VCaP (cell line): ENCODE measurements around the gene SP8.
"Not testable (repeated sequence)": the region's sequence is repeated elsewhere in the genome, so short reads cannot be mapped to it uniquely, and the experiment has no call there.

Experiments
- H3K27ac ChIP-seq: fragments of 450-650 bp; 2 replicates; pipeline ENCODE4 v1.5.1; 2017
- CTCF ChIP-seq: fragments of 450-650 bp; conservative IDR thresholded peaks from 2 replicates; pipeline ENCODE4 v1.5.1; 2017; ENCODE audit warnings: mild to moderate bottlenecking, moderate library complexity

SP8 gene

DNA sequence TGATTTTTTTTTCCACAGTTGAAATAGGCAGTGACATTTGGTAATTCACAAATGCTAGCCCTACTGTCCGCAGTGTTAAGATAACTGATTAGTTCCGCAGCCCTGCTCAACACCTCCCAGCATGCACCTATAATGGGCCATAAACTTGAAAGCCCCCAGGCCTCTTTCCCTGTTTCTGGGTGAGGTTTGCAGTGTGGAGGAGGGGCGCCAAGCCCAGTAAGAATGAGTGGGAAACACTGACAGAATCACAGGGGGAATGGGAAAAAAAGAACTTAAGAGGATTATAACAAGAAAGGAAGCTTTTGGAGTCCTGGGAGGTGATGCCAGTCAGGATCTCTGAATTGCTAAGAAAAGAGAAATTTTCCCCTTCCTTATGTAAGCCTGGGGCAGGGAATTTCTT, 39.6 kb upstream of the SP8 start:
- H3K27ac ChIP-seq: no peak overlapping the region
- TF ChIP-seq CTCF: no peak

GRCh38 chr7:20825555-20825954, 38.9 kb upstream of the SP8 start:
- no peak for TF ChIP-seq CTCF
- H3K27ac ChIP-seq: no peak overlapping the region

DNA sequence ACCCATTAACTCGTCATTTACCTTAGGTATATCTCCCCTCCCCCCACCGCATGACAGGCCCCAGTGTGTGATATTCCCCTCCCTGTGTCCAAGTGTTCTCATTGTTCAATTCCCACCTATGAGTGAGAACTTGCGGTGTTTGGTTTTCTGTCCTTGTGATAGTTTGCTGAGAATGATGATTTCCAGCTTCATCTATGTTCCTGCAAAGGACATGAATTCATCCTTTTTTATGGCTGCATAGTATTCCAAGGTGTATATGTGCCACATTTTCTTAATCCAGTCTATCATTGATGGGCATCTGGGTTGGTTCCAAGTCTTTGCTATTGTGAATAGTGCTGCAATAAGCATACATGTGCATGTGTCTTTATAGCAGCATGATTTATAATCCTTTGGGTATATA, 34.7 kb upstream of the SP8 start:
- H3K27ac ChIP-seq: not testable (repeated sequence)

DNA sequence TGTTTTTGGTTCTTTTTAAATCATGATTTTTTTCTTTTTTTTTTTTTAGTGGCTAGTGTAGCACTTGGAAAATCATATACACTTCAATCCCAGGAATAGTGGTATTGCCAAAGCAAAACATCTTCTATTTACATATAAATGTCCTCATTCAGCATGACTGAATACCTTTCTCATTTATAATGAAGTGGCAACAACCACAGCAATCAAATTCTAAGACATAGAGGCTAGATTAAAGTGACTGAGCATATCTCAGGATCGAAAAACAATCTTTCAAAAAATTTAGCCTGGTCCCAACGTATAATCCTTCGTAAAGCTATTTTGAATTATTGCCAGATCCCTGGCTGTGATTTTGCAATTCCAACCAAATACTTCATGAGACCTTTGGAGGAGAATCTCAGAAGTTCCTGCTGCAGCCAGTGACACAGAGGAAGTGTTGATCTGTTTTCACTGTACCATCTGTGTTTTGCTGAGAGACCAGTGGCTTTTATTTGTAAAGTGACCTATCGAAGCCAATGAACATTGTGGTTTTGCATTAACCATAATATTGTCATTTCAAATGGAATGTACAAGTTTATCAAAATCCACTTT, 29.8 kb upstream of the SP8 start:
- H3K27ac ChIP-seq: no peak overlapping the region
- TF ChIP-seq CTCF: no peak

DNA sequence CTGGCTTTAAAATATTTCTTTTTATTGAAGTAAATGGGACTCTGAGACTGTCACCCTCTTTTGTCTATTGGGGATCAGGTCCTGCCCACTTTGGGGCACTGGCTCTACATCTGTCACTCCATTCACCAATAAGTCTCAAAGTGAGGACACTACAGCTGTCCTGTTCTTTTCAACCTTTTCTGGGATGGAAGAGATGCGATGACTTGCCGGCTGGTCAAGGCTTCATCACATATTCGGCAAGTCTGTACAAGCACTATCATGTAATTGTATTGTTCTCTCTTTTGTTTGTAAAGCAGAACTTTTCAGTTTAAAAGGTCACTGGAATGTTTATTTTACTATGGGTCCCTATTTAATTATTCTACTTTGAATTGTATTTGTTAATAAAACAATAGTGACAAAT, 17.7 kb upstream of the SP8 start:
- H3K27ac ChIP-seq: no peak overlapping the region
- TF ChIP-seq CTCF: no peak

GRCh38 chr7:20799566-20800366, 13.1 kb upstream of the SP8 start:
- H3K27ac ChIP-seq: no peak overlapping the region
- TF ChIP-seq CTCF: no peak

- no peak for TF ChIP-seq CTCF
- peak overlapping the region; percentile 85 for H3K27ac ChIP-seq
Observed at GRCh38 chr7:20798694-20799121, 12.0 kb upstream of the SP8 start.

DNA sequence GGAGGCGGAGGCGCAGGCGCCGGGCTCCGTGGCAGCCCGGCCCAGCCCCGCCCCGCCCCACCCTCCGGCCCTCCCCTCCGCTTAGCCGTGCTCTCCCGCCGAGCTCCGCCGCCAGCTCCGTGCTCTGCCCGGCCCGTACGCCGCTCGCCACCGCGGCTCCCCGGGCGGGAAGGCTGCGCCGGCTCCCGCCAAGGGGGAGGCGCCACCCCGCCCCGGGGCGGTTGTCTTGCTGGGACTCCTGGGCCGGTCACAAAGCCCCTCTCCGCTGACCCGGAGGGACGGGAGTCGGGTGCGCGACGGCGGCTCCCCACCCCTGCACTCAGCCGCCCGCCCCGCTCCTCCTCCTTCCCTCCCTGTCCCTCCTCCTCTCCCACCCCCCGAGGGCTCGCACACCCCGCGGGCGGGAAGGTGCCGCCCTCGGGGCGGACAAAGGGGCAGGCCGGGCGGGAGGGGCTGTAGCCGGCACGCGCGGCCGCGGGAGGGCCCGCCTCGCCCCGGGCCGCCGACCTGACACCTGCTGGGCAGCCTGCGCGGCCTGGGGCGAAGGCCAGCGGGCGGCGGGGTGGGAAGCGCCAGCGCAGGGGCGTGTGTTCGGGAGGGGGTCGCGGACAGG, 11.5 kb upstream of the SP8 start:
- no peak; the same call in 1 of the 2 replicates for TF ChIP-seq CTCF
- H3K27ac ChIP-seq: peak overlapping the region; percentile 85
